Eye (tissue), 1 donor: ENCODE measurements around the gene ETFA.

ENCODE experiments used
- DNase-seq: peaks from one replicate; pipeline ENCODE4 v3.0.0-alpha.2; 2015

ETFA gene

DNA sequence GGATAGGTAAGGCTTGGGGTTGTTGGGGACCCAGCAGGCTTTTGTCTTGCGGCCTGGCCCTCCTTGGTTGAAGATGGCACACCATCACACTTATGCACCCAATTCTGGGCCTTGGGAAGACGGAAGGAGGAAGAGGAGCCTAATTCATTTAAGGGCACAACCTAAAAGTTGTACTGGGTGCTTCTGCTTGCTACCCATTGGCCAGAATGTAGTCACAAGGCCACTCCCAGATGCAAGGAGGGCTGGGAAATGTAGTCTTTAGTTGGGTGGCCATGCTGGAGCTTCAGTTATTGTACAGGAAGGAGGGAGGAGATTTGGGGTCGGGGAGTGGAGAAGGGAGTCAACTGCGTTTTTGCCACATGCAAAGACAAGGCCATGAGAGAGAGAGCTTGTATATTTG lies 142.3 kb downstream of the ETFA start:
- no peak for DNase-seq

DNA sequence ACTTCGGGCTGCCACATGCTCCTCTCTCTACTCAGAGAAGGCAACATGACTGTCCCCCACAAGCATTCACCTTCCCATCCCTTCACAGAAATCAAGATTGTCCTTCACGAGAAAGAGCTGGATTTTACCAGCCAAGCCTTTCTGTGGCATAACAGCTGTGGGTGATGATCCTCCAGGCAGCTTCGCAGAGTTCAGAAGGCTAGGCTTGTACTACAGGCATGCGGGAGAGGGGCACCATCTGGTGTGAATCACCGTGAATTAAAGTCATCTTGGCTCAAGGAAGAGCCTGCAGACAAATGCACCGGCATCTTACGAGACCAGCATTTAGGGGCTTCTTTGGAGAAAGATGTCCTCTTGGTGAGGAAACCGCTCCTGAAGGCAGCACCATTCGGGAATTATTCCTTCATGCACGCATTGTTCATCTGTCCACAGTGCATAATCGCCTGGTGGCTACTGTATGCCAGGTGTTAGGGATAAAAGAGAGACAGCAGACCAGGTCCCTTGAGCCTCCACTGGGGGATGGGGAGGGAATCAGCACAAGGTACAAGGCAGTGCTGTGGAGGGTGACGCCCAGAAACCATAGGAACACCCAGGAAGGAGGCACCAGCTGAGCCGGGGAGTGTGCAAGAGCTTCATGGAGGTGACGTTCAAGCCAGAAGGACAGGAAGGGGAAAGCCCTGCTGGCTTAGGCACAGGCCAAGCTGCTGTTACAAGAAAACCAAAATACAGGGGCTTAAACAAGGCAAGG lies 142.9 kb downstream of the ETFA start:
- no peak for DNase-seq

DNA sequence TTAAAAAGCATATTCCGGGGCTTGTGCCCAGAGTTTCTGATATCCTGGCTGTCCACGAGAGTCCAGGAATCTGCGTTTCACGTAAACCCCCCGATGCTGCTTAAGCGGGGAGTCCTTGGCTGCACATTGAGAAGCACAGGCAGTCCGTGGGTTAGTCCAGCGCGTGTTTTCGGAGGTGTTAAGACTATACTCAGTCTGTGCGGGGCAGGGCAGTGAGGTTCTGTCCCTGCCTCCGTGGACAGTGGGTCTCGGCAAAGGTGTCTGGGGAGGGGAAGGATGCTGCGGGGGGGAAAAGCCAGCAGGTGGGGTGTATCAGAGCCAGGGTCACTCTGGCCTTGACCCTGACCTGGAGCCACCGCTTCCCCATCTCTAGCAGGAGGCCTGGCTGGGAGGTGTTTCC lies 145.3 kb downstream of the ETFA start:
- no peak for DNase-seq
